ENCODE measurements around the gene MET.

The MET gene

DNA sequence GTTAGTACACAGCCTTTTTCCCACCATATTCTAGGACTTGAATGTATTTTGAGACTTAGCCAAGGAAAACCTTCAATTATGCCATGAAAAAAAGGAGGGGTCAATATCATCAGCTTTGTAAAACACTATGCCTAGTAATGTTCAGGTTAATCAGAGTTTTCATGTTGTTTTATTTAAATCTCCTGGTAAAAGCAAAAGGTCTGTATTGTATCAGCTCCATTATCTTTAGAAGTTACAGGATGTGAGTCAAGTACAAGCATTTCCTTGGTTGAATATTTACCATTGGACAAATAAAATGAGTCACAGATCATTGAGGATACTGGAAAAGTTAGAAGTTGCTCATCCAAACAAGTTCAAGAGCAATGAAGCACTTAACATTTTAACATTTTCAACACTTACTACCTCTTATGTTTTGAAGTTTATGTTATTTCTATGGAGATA is 100.4 kb downstream of the MET start:
- TF ChIP-seq SUZ12 (IDR thresholded peaks at IDR 0.05; ENCODE audit: extremely low read depth, insufficient read depth, insufficient read length) (no peak), ZNF274 (IDR thresholded peaks at IDR 0.05; ENCODE audit: low read depth, low read length) (no peak), YY1 (IDR thresholded peaks at IDR 0.05; ENCODE audit: insufficient read depth, insufficient read length) (no peak)
- H3K4me1 ChIP-seq (ENCODE audit: insufficient read depth, insufficient read length) = no peaks in the 10 kb centered on the region
- no peaks in the 10 kb centered on the region for H3K27me3 ChIP-seq (ENCODE audit: insufficient read depth, insufficient read length)
- no peak overlapping the region for H3K9ac ChIP-seq (ENCODE audit: insufficient read length, low read depth)
- no peak overlapping the region for H3K4me3 ChIP-seq (ENCODE audit: insufficient read length, low read depth)
- DNase-seq (ENCODE audit: low read depth, low spot score) = no peak
- no peaks in the 10 kb centered on the region for H3K9me3 ChIP-seq (ENCODE audit: insufficient read depth, low read length)
- peaks cover 3% of the 10 kb centered on the region for H3K36me3 ChIP-seq (ENCODE audit: insufficient read depth, insufficient read length, low read length)

DNA sequence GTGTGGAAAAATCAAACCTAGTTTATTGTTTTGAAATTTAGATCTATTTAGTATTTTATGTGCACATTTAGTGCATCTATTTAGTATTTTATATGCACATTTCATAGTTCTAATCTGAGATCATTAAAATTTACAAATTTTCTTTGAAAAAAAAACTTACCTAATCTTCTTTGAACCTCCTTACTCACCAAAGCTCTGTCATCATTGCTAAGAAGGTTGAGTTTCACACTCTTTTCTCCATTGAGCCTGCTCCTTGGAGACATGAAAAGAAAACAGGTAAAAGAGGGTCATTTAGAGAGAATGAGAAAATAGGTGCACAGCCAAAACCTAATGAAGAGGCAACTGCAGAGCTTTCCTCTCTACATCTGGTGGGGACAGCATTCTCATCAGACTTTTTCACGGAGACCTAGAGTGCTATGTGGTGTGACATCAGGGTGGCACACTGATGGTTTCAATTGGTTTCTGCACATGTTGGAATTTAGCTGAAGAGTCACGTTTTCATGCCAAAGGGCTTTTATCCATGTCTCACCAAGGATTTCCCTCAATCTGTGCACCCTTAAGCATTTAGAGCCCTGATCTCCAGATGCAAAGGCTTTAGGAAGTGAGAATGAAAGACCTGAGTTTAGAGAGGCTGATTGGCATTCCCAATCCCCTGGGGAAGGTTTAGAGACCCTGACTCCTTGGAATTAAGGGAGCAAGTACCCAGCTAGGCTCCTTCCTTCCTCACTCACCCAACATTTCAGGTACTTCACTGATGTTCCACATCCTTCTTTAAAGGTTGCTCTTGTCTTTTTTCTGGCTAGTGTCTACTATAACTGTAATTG is 101.1 kb downstream of the MET start:
- no peak for TF ChIP-seq SUZ12 (IDR thresholded peaks at IDR 0.05; ENCODE audit: extremely low read depth, insufficient read depth, insufficient read length)
- TF ChIP-seq YY1 (IDR thresholded peaks at IDR 0.05; ENCODE audit: insufficient read depth, insufficient read length) = no peak
- no peak for TF ChIP-seq ZNF274 (IDR thresholded peaks at IDR 0.05; ENCODE audit: low read depth, low read length)
- no peak for DNase-seq (ENCODE audit: low read depth, low spot score)
- peaks cover 5% of the 10 kb centered on the region for H3K36me3 ChIP-seq (ENCODE audit: insufficient read depth, insufficient read length, low read length)

DNA sequence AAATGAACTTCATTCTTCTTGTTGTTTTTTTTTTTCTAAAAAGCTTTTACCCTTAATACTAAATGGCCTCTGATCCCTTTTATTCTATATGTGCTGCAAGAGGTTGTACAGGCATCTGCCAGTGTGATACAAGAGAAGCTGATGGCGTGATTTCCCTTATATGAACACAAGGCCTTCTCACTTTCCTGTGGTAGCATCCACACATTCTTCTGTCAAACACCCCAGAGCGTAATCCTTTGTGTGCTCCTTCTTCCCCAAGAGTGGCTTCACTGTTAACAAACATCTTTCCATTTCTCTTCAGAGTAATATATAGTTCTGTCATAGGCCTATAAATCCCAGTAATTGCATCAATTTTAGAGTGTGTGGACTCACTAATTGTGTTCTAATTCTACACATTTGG is 104.0 kb downstream of the MET start:
- Histone ChIP-seq H3K27me3 (ENCODE audit: insufficient read depth, insufficient read length) (no peaks in the 10 kb centered on the region), H3K9me3 (ENCODE audit: insufficient read depth, low read length) (no peaks in the 10 kb centered on the region), H3K9ac (ENCODE audit: insufficient read length, low read depth) (no peak overlapping the region), H3K4me3 (ENCODE audit: insufficient read length, low read depth) (no peak overlapping the region), H3K4me1 (ENCODE audit: insufficient read depth, insufficient read length) (no peaks in the 10 kb centered on the region), H3K36me3 (ENCODE audit: insufficient read depth, insufficient read length, low read length) (peaks cover 15% of the 10 kb centered on the region)
- DNase-seq (ENCODE audit: low read depth, low spot score) = no peak
- TF ChIP-seq ZNF274 (IDR thresholded peaks at IDR 0.05; ENCODE audit: low read depth, low read length) = no peak

More for the DNA sequence above, 101.1 kb downstream of the MET start:
- Histone ChIP-seq H3K27me3 (ENCODE audit: insufficient read depth, insufficient read length) (no peaks in the 10 kb centered on the region), H3K4me3 (ENCODE audit: insufficient read length, low read depth) (no peak overlapping the region), H3K9ac (ENCODE audit: insufficient read length, low read depth) (no peak overlapping the region), H3K9me3 (ENCODE audit: insufficient read depth, low read length) (no peaks in the 10 kb centered on the region), H3K4me1 (ENCODE audit: insufficient read depth, insufficient read length) (no peaks in the 10 kb centered on the region)

DNA sequence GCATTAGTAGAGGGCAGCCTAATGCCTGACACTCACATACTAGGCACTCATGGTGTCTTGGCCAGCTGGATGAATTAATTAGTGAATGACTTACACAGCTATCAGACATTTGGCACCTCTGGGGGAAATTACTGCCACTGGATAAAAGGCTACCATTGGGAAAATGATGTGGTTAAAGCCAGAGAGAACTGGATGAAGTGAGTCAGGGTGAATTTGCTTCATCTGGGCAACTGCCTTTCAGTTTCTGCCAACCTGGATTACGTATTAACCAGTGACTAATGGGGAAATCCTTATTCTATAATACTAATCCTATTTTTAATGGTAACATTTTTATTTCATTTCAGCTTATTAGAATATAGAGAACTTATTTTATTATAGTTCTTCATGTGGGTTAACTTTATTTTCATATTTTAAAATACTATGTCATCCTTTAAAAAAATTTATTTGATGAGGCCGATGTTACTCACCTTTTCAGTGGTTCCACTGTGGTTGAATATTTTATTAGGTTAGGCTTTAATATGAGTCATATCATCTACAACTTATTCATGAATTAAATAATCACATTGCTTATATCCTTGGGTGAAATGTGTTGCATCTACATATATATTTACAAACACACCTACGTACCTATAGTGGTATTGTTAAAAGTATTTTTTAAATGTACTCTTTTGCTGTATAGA is 104.8 kb downstream of the MET start:
- H3K9me3 ChIP-seq (ENCODE audit: insufficient read depth, low read length) = no peaks in the 10 kb centered on the region
- H3K4me1 ChIP-seq (ENCODE audit: insufficient read depth, insufficient read length) = no peaks in the 10 kb centered on the region
- H3K27me3 ChIP-seq (ENCODE audit: insufficient read depth, insufficient read length) = no peaks in the 10 kb centered on the region
- H3K9ac ChIP-seq (ENCODE audit: insufficient read length, low read depth) = no peak overlapping the region
- no peak for DNase-seq (ENCODE audit: low read depth, low spot score)
- no peak overlapping the region for H3K4me3 ChIP-seq (ENCODE audit: insufficient read length, low read depth)
- H3K36me3 ChIP-seq (ENCODE audit: insufficient read depth, insufficient read length, low read length) = peaks cover 15% of the 10 kb centered on the region
- TF ChIP-seq ZNF274 (IDR thresholded peaks at IDR 0.05; ENCODE audit: low read depth, low read length) (no peak), YY1 (IDR thresholded peaks at IDR 0.05; ENCODE audit: insufficient read depth, insufficient read length) (no peak), SUZ12 (IDR thresholded peaks at IDR 0.05; ENCODE audit: extremely low read depth, insufficient read depth, insufficient read length) (no peak)

DNA sequence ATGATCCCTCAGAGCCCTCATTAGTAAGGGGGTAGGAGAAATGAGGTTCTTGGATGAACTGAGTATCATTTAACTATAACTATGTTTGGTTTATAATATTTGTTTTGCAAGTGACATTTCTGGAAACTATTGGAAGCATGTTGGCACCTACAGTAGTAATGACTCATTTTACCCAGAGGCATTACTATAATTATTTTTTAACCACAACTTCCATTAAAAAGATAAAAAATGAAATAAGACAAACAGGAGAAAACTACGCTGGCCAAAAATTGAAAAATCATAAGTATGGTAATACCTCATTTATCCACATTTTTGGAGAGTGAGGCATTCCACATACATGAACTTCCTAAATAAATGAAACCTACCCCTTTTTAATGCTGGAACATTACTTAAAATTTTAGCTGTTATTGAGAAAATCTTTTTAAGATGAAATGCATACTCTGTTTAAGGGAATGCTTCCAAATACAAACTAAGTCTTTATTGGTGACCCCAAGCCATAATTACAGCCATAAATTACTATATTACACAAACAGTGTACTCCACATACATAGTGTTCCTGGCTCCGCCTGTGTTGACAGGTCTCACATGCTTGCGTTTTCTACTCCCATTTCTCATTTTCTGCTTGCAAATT is 105.8 kb downstream of the MET start:
- Histone ChIP-seq H3K36me3 (ENCODE audit: insufficient read depth, insufficient read length, low read length) (peaks cover 15% of the 10 kb centered on the region), H3K4me1 (ENCODE audit: insufficient read depth, insufficient read length) (no peaks in the 10 kb centered on the region), H3K27me3 (ENCODE audit: insufficient read depth, insufficient read length) (no peaks in the 10 kb centered on the region), H3K9me3 (ENCODE audit: insufficient read depth, low read length) (no peaks in the 10 kb centered on the region), H3K4me3 (ENCODE audit: insufficient read length, low read depth) (no peak overlapping the region), H3K9ac (ENCODE audit: insufficient read length, low read depth) (no peak overlapping the region)
- DNase-seq (ENCODE audit: low read depth, low spot score) = no peak
- TF ChIP-seq ZNF274 (IDR thresholded peaks at IDR 0.05; ENCODE audit: low read depth, low read length) (no peak), YY1 (IDR thresholded peaks at IDR 0.05; ENCODE audit: insufficient read depth, insufficient read length) (no peak), SUZ12 (IDR thresholded peaks at IDR 0.05; ENCODE audit: extremely low read depth, insufficient read depth, insufficient read length) (no peak)

DNA sequence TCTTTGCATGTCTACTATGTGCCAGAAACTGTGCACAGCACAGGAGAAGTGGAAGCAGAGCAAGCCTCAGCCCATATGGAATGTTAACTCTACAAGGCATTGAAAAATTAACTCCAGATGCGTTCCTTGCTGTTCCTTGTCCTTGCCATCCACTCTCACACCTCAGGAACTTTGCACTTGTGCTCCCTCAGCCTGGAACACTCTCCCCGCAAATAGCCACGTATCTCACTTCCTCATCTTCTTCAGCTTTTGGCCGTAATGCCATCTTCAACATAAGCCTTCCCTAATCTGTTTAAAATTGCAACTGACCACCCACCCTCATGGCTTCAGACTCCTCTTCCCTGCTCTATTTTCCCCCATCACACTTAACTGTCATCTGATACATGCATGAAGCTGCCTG is 107.2 kb downstream of the MET start:
- Histone ChIP-seq H3K4me3 (ENCODE audit: insufficient read length, low read depth) (no peak overlapping the region), H3K4me1 (ENCODE audit: insufficient read depth, insufficient read length) (no peaks in the 10 kb centered on the region), H3K36me3 (ENCODE audit: insufficient read depth, insufficient read length, low read length) (peaks cover 18% of the 10 kb centered on the region), H3K27me3 (ENCODE audit: insufficient read depth, insufficient read length) (peaks cover 6% of the 10 kb centered on the region), H3K9me3 (ENCODE audit: insufficient read depth, low read length) (no peaks in the 10 kb centered on the region), H3K9ac (ENCODE audit: insufficient read length, low read depth) (no peak overlapping the region)
- no peak for DNase-seq (ENCODE audit: low read depth, low spot score)
- TF ChIP-seq ZNF274 (IDR thresholded peaks at IDR 0.05; ENCODE audit: low read depth, low read length) = no peak

DNA sequence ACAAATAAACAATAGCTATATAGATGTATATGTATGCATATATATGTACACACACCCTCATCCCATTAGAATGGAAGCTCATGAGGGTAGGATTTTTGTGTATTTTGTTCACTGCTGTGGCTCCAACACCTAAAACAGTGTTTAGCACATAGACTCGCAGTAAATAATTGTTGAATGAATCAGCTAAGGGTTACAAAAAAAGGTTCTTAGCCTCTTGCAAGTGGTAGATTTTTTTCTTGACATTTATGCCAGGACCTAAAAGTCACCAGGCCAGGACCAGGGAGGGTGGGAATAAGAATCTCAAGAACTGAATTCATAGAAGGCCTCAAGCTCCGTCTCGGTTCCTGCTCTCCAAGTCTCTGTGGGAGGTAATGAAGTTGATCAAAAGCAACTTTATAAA is 107.9 kb downstream of the MET start:
- peaks cover 18% of the 10 kb centered on the region for H3K36me3 ChIP-seq (ENCODE audit: insufficient read depth, insufficient read length, low read length)
- TF ChIP-seq ZNF274 (IDR thresholded peaks at IDR 0.05; ENCODE audit: low read depth, low read length) = no peak
- TF ChIP-seq YY1 (IDR thresholded peaks at IDR 0.05; ENCODE audit: insufficient read depth, insufficient read length) = no peak
- no peak for TF ChIP-seq SUZ12 (IDR thresholded peaks at IDR 0.05; ENCODE audit: extremely low read depth, insufficient read depth, insufficient read length)
- no peak overlapping the region for H3K9ac ChIP-seq (ENCODE audit: insufficient read length, low read depth)
- DNase-seq (ENCODE audit: low read depth, low spot score) = no peak
- H3K27me3 ChIP-seq (ENCODE audit: insufficient read depth, insufficient read length) = peaks cover 8% of the 10 kb centered on the region
- H3K4me1 ChIP-seq (ENCODE audit: insufficient read depth, insufficient read length) = no peaks in the 10 kb centered on the region
- H3K4me3 ChIP-seq (ENCODE audit: insufficient read length, low read depth) = no peak overlapping the region
- H3K9me3 ChIP-seq (ENCODE audit: insufficient read depth, low read length) = no peaks in the 10 kb centered on the region

All from NT2/D1 (cell line).